Endothelial cell of umbilical vein (primary cell): Measurements from ENCODE around the gene TMEM121.

Source experiments
- POLR2A ChIP-seq: IDR thresholded peaks from 2 replicates; pipeline ENCODE4 v1.6.1; 2012; ENCODE audit warnings: low read depth, mild to moderate bottlenecking, control low read depth, low read length
- POLR2AphosphoS5 ChIP-seq: IDR thresholded peaks from 2 replicates; pipeline ENCODE4 v1.6.1; 2012; ENCODE audit warnings: low read depth, mild to moderate bottlenecking, control low read depth, low read length, moderate library complexity; ENCODE audit not compliant: insufficient read depth
- TF ChIP-seq, protein P1 (sequence below), 2 donors: IDR thresholded peaks; 1 replicate in 1 of 2; 2 replicates in 1 of 2; pipeline ENCODE4 v1.5.1; 2011; ENCODE audit warnings: low read length in 2 of 2, mild to moderate bottlenecking in 2 of 2, moderate library complexity in 2 of 2, control low read depth in 1 of 2, inconsistent platforms in 1 of 2, low read depth in 1 of 2; ENCODE audit not compliant: insufficient read depth in 1 of 2; ENCODE audit errors: extremely low read depth in 1 of 2

GRCh38 chr14:105536691-105537579 is 10.6 kb downstream of the TMEM121 start:
- TF ChIP-seq, protein P1, sequence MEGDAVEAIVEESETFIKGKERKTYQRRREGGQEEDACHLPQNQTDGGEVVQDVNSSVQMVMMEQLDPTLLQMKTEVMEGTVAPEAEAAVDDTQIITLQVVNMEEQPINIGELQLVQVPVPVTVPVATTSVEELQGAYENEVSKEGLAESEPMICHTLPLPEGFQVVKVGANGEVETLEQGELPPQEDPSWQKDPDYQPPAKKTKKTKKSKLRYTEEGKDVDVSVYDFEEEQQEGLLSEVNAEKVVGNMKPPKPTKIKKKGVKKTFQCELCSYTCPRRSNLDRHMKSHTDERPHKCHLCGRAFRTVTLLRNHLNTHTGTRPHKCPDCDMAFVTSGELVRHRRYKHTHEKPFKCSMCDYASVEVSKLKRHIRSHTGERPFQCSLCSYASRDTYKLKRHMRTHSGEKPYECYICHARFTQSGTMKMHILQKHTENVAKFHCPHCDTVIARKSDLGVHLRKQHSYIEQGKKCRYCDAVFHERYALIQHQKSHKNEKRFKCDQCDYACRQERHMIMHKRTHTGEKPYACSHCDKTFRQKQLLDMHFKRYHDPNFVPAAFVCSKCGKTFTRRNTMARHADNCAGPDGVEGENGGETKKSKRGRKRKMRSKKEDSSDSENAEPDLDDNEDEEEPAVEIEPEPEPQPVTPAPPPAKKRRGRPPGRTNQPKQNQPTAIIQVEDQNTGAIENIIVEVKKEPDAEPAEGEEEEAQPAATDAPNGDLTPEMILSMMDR (IDR thresholded peaks at IDR 0.05; ENCODE audit: extremely low read depth in 1 of 2, insufficient read depth in 1 of 2, low read depth in 1 of 2, low read length in 2 of 2): no peak
- TF ChIP-seq POLR2AphosphoS5 (no peak), POLR2A (no peak)
